HG03045 (cell line): ENCODE measurements around the gene KCNIP1.

Experiments
- ATAC-seq: cut with Tn5 transposase; IDR thresholded peaks from one replicate; pipeline ENCODE4 v1.9.1; 2021; ENCODE audit warnings: mild to moderate bottlenecking, moderate library complexity; ENCODE audit not compliant: unreplicated experiment

KCNIP1 gene

GRCh38 chr5:170694911-170695310, 191.1 kb downstream of the KCNIP1 start:
- no peak for ATAC-seq

GRCh38 chr5:170697031-170697430, 193.2 kb downstream of the KCNIP1 start:
- no peak for ATAC-seq

- ATAC-seq = no peak
Measured at GRCh38 chr5:170700503-170700902, 196.7 kb downstream of the KCNIP1 start.

- ATAC-seq = no peak
Measured at GRCh38 chr5:170701334-170701733, 197.5 kb downstream of the KCNIP1 start.

- no peak for ATAC-seq
Measured at GRCh38 chr5:170704417-170705192, 200.8 kb downstream of the KCNIP1 start.

- no peak for ATAC-seq
Measured at GRCh38 chr5:170709640-170710039, 205.8 kb downstream of the KCNIP1 start.

GRCh38 chr5:170711300-170711699, 207.5 kb downstream of the KCNIP1 start:
- ATAC-seq = no peak

- ATAC-seq = no peak
Measured at GRCh38 chr5:170715141-170715540, 211.3 kb downstream of the KCNIP1 start.

GRCh38 chr5:170716396-170716795, 212.6 kb downstream of the KCNIP1 start:
- no peak for ATAC-seq

- no peak for ATAC-seq
Measured at GRCh38 chr5:170719551-170719950, 215.7 kb downstream of the KCNIP1 start.

- no peak for ATAC-seq
Measured at GRCh38 chr5:170720179-170720578, 216.4 kb downstream of the KCNIP1 start.

GRCh38 chr5:170720984-170721383, 217.2 kb downstream of the KCNIP1 start:
- ATAC-seq = no peak

GRCh38 chr5:170721681-170722080, 217.9 kb downstream of the KCNIP1 start:
- no peak for ATAC-seq

- no peak for ATAC-seq
Measured at GRCh38 chr5:170722316-170722715, 218.5 kb downstream of the KCNIP1 start.

- ATAC-seq = no peak
Measured at GRCh38 chr5:170731052-170731451, 227.2 kb downstream of the KCNIP1 start.

- ATAC-seq = no peak
Measured at GRCh38 chr5:170732685-170733084, 228.9 kb downstream of the KCNIP1 start.

GRCh38 chr5:170736966-170737365, 233.1 kb downstream of the KCNIP1 start:
- no peak for ATAC-seq

- ATAC-seq = no peak
Measured at GRCh38 chr5:170737591-170737990, 233.8 kb downstream of the KCNIP1 start.

GRCh38 chr5:170738840-170739239, 235.0 kb downstream of the KCNIP1 start:
- no peak for ATAC-seq

- ATAC-seq = no peak
Measured at GRCh38 chr5:170739446-170739845, 235.6 kb downstream of the KCNIP1 start.

GRCh38 chr5:170740551-170741205, 236.9 kb downstream of the KCNIP1 start:
- ATAC-seq = no peak

GRCh38 chr5:170741801-170742200, 238.0 kb downstream of the KCNIP1 start:
- no peak for ATAC-seq

GRCh38 chr5:170743876-170744212, 240.0 kb downstream of the KCNIP1 start:
- ATAC-seq = no peak
